PFSK-1 (cell line): ENCODE results near the gene NFRKB.

Source experiments
- POLR2AphosphoS5 ChIP-seq: IDR thresholded peaks from 2 replicates; pipeline ENCODE4 v1.6.1; 2012; ENCODE audit warnings: low read depth, mild to moderate bottlenecking, control low read depth, low read length, moderate library complexity
- REST ChIP-seq, 2 experiments: IDR thresholded peaks; 2 replicates each; pipeline versions ENCODE4 v1.6.1 to v1.8.0; 2011 to 2012; ENCODE audit warnings: low read depth in 2 of 2, low read length in 2 of 2, control low read depth in 1 of 2, inconsistent platforms in 1 of 2, mild to moderate bottlenecking in 1 of 2, moderate library complexity in 1 of 2; ENCODE audit not compliant: insufficient read depth in 1 of 2
- SIN3A ChIP-seq: IDR thresholded peaks from 2 replicates; pipeline ENCODE4 v1.6.1; 2012; ENCODE audit warnings: mild to moderate bottlenecking, low read length, moderate library complexity, borderline replicate concordance; ENCODE audit not compliant: insufficient read depth
- TAF1 ChIP-seq: IDR thresholded peaks from 2 replicates; pipeline ENCODE4 v1.6.1; 2012; ENCODE audit warnings: low read length, control low read depth, borderline replicate concordance; ENCODE audit not compliant: insufficient read depth

- no peak for TF ChIP-seq REST (IDR thresholded peaks at IDR 0.05; ENCODE audit: insufficient read depth in 1 of 2, low read depth in 2 of 2, low read length in 2 of 2)
- TF ChIP-seq POLR2AphosphoS5, result no peak
- TF ChIP-seq SIN3A, result no peak
- TF ChIP-seq TAF1, result no peak
Measured at GRCh38 chr11:129937592-129938238, 42.3 kb upstream of the NFRKB start.
